ENCODE measurements around the gene SMO.

- TF ChIP-seq SUZ12 (IDR thresholded peaks at IDR 0.05), result no peak
- TF ChIP-seq HDGF (IDR thresholded peaks at IDR 0.05; ENCODE audit: borderline replicate concordance), result no peak
- TF ChIP-seq FOXM1 (IDR thresholded peaks at IDR 0.05; ENCODE audit: borderline replicate concordance), result no peak
- no peak for TF ChIP-seq ZNF384 (IDR thresholded peaks at IDR 0.05)
- no peak for TF ChIP-seq FOXK2 (IDR thresholded peaks at IDR 0.05)
- TF ChIP-seq BHLHE40 (IDR thresholded peaks at IDR 0.05; ENCODE audit: borderline replicate concordance), result no peak
- no peak for TF ChIP-seq TARDBP (IDR thresholded peaks at IDR 0.05)
- no peak for TF ChIP-seq NFRKB (IDR thresholded peaks at IDR 0.05)
- no peak for TF ChIP-seq L3MBTL2 (conservative IDR thresholded peaks at IDR 0.05)
Observed at GRCh38 chr7:129247087-129247486, 58.7 kb downstream of the SMO start.

Data from HEK293T (cell line).